ENCODE results near the gene UBAP2L.
"Not testable (repeated sequence)": the region's sequence is repeated elsewhere in the genome, so short reads cannot be mapped to it uniquely, and the experiment has no call there.

The UBAP2L gene

DNA sequence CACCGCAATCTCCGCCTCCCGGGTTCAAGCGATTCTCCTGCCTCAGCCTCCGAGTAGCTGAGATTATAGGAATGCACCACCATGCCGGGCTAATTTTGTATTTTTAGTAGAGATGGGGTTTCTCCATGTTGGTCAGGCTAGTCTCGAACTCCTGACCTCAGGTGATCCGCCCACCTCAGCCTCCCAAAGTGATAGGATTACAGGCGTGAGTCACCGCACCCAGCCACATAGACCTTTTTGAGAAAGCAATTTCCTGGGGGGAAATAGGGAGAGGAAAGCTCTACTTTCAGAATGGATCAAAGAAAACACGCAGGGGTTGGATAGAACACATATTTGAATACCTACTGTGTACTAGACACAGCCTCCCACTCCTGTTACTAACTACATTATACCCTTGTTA is 15.0 kb upstream of the UBAP2L start:
- not testable (repeated sequence) for DNase-seq (ENCODE audit: low spot score)

DNA sequence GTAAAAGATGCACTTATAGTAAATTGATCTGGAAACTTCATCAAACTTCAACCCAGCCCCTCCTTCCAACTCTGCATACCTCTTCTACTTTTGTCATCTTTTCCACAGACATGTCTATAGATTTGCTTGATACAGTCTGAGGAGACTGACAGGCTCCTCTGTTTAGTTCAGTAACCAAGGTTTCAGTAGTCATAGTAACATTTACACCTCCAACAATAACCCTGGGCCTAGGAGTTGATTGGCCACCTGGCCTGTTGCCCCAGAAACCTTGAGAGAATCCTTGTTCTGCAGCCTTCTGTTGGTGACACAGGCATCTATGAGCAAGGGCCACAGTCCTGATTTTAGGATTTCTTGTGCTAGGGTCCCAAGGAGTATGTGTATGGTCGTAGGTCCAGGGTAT is 14.6 kb upstream of the UBAP2L start, which contains the start of gene CFAP141:
TSS of gene CFAP141 (minus strand) at position 138 of the 400 bp plus-strand sequence. CDS start at position 112, 26 bp downstream.
- no peak for DNase-seq (ENCODE audit: low spot score)

DNA sequence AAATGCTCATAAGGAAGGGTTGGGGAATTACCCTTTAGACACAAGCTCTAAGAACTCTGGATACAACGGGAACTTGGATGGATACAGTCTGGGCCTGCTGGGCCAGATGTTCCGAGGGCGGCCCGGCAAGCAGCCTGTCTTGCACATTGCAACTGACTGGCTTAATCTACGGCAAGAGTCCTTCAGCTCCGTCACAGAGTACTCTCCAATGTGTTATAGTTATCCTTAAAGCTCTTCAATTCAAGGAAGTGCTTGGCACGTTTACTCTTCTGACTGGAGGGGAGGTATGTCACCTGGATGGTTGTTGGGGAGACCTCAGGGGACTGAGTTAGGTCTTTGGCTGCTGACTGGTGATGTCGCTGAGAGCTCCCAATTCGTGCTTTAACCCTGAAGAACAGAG is 13.5 kb upstream of the UBAP2L start:
- no peak for DNase-seq (ENCODE audit: low spot score)

DNA sequence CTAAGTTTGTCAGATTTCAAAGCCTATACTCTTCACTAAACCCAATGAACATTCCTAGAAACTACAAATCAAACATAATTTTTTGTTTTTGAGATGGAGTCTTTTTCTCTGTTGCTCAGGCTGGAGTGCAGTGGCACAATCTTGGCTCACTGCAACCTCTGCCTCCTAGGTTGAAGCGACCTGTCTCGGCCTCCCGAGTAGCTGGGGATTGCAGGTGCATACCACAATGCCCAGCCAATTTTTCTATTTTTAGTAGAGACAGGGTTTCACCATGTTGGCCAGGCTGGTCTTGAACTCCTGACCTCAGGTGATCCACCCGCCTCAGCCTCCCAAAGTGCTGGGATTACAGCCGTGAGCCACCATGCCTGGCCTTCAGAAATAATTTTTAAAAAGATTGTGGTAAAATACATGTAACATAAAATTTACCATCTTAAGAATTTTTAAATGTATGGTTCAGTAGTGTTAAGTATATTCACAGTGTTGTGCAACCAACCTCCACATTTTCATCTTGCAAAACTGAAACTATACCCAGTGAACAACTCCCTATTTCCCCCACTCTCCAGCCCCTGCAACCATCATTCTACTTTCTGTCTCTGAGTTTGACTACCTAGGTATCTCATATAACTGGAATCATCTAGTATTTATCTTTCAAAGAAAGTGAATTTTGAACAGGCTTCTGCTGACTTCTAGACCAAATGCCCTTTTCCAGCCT is 11.9 kb upstream of the UBAP2L start:
- DNase-seq (ENCODE audit: low spot score), result no peak

DNA sequence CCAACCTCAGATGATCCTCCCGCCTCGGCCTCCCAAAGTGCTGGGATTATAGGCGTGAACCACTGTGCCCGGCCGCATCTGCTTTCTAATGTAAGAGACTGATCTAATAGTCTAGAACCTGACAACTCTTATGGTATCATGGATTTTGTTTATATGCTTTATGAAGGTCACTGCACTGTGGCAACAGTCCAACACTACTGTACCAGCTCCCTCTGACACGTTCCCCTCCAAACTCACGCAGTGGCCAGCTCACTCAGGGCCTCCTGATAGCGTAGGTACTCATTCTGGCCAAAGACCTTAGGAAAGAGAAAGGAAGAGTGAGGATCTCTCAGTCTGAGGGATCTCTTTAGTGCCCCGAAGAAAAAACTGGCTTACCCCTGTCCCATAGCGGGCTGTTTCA is 8.7 kb upstream of the UBAP2L start:
- DNase-seq (ENCODE audit: low spot score), result no peak

DNA sequence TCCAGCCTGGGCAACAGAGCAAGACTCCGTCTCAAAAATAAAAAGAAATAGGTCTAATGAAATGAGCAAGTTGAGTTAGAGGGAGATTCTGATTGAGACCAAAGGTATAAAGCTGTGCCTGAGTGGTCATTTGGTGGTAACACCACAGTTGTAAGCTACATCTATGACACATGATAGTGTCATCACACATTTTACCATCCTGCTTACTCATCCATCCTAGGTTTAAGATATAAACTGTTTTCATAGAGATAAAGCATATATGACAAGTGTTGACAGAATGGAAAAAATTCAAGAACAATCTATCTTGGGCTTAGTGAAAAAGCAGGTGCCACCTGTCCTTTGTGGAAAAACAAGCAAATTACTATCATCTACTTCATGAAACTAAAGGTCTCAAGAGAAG is 7.5 kb upstream of the UBAP2L start:
- DNase-seq (ENCODE audit: low spot score), result peak; percentile 16

DNA sequence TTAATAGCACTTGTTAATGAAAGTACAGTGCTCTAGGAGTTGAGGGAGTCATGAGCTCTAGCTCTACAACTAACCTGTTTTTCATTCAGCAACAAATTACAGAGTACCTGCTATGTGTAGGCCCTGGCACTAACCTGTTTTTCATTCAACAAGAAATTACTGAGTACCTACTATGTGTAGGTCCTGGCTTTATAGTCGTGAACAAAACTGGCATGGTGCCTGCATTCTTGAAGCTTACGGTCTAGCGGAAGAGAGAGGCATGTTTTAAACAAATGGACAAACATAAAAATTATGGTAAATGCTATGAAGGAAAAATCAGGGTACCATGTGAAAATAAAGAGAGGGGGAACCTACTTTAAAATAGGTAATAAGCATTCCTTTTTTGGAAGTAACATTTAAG is 2.2 kb upstream of the UBAP2L start:
- no peak for DNase-seq (ENCODE audit: low spot score)

DNA sequence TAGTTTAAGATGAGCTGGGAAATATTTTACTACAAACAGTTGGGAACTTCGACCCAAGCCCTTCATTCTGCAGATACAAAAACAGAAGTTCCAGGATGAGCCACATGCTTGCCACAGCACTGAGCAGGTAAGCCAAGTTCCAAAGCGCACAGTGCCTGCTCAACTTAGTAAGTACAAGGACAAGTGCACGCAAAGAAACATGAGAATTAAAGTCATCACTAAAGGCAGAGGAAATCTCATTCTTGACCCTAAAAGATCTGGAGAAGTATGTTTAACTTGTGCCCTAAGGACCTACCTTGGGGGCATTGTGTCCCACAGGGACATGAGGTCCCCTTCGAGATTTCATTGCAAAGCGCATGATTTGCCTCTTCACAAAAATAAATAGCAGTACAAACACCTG is 1.2 kb upstream of the UBAP2L start:
- peak; percentile 30 for DNase-seq (ENCODE audit: low spot score)

DNA sequence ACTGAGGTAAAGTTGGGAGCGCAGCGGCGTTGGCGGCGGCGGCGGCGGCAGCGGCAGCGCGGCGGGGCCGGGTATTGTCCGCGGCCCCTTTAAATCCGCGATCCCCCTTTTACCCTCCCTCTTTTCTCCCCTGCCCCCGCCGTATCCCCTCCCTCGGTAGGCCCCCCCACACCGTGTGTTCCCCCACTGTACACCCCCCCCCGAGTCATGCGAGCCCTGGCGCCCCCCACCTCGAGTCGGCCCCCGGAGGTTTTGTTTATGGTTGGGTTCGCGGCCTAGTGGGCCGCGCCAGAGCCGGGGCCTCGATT is 169 bp downstream of the UBAP2L start:
- no peak for DNase-seq (ENCODE audit: low spot score)

DNA sequence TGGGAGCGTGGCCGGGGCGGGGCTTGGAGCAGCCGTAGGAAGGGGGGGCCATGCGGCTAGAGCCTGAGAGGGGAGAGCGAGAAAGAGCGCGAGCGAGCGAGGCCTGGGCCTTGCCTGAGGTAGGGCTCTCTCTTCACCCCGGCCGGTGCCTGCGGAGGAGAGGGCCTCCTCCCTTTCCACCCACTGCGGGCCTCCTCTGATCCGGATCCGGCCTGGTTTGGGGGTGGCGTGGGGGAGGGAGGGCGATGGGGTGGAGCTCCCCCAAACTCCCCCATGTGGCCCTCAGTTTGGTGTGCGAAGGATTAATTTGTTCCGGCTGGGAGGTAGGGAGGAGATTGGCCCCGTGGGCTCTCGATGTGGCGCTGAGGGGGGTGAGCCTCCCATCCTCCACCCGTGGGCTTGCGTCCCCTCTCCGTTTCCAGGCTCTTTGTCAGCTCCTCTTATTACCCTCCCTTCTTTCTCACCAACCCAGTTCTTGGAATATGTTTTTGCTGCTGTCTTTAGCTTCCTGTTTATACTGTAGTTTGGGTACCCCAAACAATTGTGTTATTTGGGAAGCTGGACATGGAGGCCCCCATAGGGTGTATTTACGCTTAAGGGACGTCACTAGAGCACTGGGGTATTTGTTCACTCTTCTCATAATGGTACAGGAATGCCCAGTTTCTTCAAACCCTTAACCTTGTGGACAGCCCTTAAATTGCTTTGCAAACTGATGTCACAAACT is 685 bp downstream of the UBAP2L start:
- peak; percentile 66 for DNase-seq (ENCODE audit: low spot score)

DNA sequence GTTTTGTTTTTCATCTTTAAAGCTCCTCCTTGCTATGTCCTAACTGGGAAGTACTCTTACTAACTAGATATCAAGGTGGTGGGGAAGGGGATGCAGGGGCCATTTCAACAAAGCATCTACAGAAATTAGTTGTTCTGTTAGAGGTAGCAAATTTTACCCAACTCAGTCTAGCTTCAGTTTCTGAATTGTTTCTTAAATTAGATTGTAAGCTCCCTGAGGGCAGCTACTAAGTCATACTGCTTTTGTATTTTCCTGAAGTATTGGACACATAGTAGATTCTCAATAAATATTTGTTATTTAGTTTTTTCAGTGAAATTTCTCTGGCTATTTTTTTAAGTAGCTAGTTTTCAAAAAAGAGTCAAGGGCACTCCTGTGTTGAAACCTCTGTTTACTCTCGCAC is 1.8 kb downstream of the UBAP2L start:
- no peak for DNase-seq (ENCODE audit: low spot score)

DNA sequence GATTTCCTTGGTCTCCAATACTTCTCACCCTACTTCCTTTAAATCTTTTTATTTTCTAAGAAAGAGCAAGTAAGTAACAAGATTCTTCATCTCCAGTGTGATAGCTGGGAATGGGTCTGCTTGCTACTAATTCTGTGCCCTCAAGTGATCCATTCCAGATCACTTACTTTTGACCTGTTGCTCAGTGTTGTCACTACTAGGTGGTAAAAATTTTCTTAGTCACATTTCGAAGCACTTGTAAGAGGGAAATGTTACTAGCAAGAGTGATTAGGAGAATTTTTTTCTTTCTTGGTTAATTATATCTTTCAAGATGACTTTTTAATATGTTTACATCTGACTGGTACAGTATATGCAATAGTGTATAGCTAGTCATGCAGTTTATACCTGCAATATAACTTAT is 2.2 kb downstream of the UBAP2L start:
- DNase-seq (ENCODE audit: low spot score), result no peak

DNA sequence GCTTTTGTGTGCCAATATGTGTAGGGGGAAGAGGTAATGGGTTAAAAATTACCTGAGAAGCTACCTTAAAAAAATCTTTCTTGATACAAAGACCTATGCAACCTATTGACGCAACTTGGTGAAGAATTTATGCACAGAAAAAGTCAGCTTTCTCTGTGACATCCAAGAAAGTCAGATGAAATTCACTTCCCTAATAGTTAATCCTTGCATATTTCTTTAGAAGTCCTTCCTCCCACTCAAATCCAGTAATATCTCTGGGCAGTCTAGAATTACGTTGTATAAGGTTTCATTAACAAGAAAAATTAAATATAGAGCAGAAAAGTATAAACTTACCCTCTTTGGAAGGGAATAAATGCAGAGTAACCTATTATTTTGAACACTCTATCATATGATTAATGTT is 2.9 kb downstream of the UBAP2L start:
- no peak for DNase-seq (ENCODE audit: low spot score)

DNA sequence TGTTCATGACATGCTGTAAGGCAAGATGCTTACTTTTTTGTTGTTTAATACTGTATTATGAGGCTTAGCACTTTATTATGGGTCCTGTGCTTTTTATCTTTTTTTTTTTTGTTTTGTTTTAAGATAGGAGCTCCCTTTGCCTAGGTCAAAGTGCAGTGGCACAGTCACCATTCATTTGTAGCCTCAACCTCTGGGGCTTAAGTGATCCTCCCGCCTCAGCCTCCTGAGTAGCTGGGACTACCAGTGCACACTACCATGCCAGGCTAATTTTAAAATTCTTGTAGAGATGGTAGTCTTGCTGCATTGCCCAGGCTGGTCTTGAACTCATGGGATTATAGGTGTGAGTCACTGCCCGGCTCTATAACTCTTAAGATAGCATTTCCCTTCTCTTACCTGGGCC is 4.6 kb downstream of the UBAP2L start:
- no peak for DNase-seq (ENCODE audit: low spot score)

DNA sequence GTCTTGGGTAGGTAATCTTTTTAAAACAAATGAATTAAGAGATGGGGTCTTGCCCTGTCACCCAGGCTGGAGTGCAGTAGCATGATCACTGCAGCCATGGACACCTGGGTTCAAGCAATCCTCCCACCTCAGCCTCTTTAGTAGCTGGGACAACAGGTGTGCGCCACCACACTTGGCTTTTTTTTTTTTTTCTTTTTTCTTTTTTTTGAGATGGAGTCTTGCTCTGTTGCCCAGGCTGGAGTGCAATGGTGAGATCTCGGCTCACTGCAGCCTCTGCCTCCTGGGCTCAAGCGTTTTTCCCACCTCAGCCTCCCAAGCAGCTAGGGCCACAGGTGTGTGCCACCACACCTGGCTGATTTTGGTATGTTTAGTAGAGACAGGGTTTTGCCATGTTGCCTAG is 10.4 kb downstream of the UBAP2L start:
- not testable (repeated sequence) for DNase-seq (ENCODE audit: low spot score)

DNA sequence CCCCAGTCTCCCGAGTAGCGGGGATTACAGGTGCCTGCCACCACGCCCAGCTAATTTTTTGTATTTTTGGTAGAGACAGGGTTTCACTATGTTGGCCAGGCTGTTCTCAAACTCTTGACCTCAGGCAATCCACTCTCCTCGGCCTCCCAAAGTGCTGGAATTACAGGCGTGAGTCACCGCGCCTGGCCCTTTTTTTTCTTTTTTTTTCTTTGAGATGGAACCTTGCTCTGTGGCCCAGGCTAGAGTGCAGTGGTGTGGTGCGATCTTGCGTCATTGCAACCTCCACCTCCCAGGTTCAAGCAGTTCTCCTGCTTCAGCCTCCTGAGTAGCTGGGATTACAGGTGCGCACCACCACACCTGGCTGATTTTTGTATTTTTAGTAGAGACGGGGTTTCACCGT is 12.4 kb downstream of the UBAP2L start:
- DNase-seq (ENCODE audit: low spot score), result not testable (repeated sequence)

DNA sequence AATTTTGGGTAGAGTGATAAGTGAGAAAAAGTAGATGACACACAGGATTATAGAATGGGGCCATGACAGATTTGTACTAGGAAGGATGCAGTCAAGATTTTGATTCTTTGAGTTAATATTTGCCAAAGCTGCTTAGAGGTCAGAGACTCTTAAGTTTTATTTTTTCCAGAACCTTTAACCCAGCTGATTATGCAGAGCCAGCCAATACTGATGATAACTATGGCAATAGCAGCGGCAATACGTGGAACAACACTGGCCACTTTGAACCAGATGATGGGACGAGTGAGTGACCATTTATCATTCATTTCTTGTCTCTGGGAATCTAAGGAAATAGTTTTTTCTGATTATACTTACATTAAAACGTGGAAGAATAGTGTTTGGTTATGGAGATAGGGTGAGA is 16.1 kb downstream of the UBAP2L start:
- DNase-seq (ENCODE audit: low spot score), result no peak

DNA sequence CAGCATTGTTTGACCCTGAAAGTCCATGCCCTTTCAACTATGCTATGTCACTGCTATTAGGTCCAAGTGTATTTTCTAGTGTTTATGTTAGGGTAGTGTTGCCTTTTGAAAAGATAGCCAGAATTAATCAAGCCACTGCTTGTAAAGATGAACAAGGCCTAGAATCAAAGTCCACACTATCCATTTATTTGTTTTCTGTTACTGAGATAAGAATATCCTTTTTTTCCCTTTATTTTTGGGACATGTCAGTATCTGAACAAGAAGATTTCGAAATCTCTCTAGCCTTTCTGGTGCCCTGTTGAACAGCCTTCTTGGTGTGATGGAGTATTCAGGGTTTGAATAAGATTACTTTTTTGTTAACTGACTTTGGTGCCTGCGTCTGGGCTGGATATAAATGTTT is 16.7 kb downstream of the UBAP2L start:
- no peak for DNase-seq (ENCODE audit: low spot score)

DNA sequence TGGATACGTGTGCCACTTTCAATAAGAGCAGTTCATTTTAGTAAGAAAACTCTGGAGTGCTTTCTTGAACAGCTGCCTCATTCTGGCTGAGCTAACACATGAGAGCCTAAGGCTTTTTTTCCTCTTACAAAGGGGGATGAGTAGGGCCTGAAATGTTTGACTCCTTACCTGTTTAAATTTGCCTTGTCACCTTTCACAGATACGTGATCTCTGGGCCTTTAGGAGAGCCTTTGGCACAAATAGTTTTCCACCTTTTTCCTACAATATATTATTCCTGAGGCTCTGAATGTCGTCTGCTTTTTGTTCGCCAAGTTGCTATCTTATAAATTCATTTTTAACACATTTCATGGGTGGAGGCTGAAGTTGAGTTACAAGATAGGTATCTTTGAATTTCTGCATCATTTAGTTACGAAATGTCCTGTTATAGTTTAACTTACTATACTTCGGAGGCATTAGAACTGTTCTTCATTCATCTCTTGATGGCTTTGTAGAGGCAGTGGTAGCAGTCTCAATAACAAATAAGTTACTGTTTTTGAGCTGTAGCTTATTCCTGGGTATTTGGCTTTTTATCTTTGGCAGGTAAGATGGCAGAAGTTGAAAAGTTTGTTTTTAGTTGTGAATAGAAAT is 17.2 kb downstream of the UBAP2L start:
- no peak for DNase-seq (ENCODE audit: low spot score)

DNA sequence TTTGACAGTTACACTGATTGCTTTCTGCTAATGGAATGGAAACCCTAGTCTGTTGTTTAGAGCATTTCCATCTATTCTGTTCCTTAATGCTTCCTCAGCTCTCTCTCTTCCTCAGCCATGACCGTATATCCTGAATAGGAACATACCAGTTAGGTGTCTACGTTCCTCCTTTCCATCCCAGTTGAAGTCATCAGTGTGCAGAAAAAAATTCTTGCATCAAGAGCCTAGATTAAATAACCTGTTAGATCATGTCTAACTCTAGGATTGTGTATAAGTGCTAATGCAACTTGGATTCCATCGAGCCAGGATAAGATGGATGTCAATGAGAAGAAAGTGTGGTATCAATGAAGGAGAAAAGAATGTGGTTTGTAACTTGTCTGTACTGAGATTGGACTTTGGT is 18.7 kb downstream of the UBAP2L start:
- no peak for DNase-seq (ENCODE audit: low spot score)

DNA sequence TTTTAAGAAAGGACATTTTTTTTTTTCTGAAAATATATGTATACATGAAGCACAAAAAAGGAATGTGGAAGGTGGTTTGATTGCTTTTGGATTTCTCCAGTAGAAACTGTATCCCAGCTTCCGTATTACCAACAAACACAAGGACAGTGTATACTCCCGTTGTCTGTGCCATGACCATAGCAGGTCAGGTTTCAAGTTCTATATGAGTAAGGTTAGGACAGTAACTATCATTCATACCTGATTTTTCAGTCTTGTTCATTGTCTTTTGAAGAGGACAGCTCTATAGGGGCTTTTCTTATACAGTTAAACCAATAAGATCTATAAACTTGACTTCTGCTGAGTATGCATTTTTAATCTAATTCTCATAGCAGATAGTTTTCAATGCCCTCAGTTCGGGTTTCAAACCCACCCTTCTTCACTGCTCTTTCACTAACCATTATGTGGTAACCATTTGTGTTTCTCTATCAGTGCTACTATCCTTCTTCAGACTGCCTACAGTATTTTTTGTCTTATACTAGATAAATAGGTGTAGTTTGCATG is 19.6 kb downstream of the UBAP2L start:
- DNase-seq (ENCODE audit: low spot score), result no peak

DNA sequence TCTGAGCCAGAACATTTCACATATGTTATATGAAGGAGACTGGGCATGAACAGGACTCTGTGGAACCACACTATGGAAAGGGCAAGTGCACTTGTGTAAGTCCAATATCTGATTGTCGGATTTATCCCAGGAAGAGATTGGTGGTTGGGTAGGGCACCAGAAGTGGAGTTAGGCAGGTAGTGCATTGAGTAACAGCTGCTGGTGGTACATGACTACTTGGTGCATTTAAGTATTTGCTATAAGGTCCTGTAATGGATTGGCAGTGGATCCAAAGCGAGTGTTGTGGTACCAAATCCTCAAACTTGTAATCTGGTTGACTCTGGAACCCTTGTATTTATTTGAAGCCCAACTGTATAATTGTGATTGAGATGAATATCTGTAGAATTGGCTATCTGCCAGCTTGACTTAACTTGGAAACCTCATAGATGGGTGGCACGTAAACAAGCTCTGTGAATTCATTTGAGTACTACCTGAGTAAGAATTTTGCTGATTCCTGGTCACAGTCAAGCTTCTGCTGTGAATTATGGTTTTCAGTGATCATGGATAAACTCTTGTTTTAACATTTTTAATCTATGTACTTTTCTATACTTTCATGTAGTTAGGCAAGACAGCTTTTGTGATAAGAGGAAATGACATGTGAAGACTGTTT is 21.1 kb downstream of the UBAP2L start:
- DNase-seq (ENCODE audit: low spot score), result no peak

DNA sequence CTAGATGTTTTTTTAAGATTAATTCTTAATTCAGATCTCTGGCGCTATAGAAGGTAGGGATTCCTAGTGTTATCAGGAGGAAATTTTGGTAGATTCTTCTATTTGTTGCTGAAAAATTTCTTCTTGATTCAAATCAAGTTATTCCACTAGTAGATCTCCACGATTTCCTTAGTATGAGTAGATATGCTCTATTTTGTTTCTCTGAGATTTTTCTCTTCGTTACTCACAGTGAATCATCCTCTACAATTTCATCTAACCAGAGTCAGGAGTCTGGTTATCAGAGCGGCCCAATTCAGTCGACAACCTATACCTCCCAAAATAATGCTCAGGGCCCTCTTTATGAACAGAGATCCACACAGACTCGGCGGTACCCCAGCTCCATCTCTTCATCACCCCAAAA is 32.9 kb downstream of the UBAP2L start:
- DNase-seq (ENCODE audit: low spot score), result no peak
